H1 (cell line): Measurements from ENCODE around the gene EFEMP2. TPM values are rescaled to one million over a fixed set of nuclear protein-coding genes. Genes with fewer than 3 reads are reported as not detected.
A peak's percentile ranks its signal among the peaks of the same experiment; 100 is the strongest.

Source experiments
- CTCF ChIA-PET: fragments of 300-600 bp; sonication (Branson Sonifier 250); formaldehyde crosslinking; loops from one replicate; lab custom pipeline; 2021; ENCODE audit not compliant: partially characterized antibody; lab: Charles Lee
- POLR2A ChIA-PET: fragments of 300-600 bp; sonication (Branson Sonifier 250); formaldehyde crosslinking; loops from one replicate; lab custom pipeline; 2021; ENCODE audit warnings: inconsistent platforms; ENCODE audit not compliant: partially characterized antibody; lab: Charles Lee
- DNase-seq, 2 experiments: peaks; one replicate each; pipeline versions ENCODE4 v3.0.0 to v3.0.0-alpha.2; 2010 to 2022; ENCODE audit warnings: low spot score in 2 of 2, low read depth in 1 of 2, mixed read lengths in 1 of 2
- FAIRE-seq: peaks from 2 replicates; lab custom pipeline; 2011; peaks lifted over from hg19 to GRCh38; lab: Jason Lieb, UNC
- H2AFZ ChIP-seq: 2 replicates; pipeline ENCODE4 v1.8.1; 2012; ENCODE audit warnings: low read length, inconsistent platforms
- H2AK5ac ChIP-seq: 2 replicates; pipeline ENCODE4 v1.6.1; 2013; ENCODE audit warnings: low read depth, low read length
- H2BK120ac ChIP-seq: replicated peaks from 2 replicates; pipeline ENCODE3; 2013; ENCODE audit warnings: low read depth, low read length, inconsistent platforms
- H2BK12ac ChIP-seq: 2 replicates; pipeline ENCODE4 v1.6.1; 2013; ENCODE audit warnings: low read depth, low read length
- H2BK15ac ChIP-seq: 2 replicates; pipeline ENCODE4 v1.6.1; 2013; ENCODE audit warnings: low read length
- H2BK20ac ChIP-seq: 2 replicates; pipeline ENCODE4 v1.6.1; 2013; ENCODE audit warnings: low read length
- H2BK5ac ChIP-seq: 2 replicates; pipeline ENCODE4 v1.6.1; 2013; ENCODE audit warnings: low read depth, low read length
- H3K14ac ChIP-seq: 2 replicates; pipeline ENCODE4 v1.6.1; 2013; ENCODE audit warnings: inconsistent platforms; ENCODE audit not compliant: insufficient read length
- H3K18ac ChIP-seq: 2 replicates; pipeline ENCODE4 v1.6.1; 2013; ENCODE audit warnings: low read length; ENCODE audit errors: extremely low read depth
- H3K23ac ChIP-seq: 2 replicates; pipeline ENCODE4 v1.6.1; 2013; ENCODE audit warnings: inconsistent platforms; ENCODE audit not compliant: insufficient read length
- H3K23me2 ChIP-seq: 2 replicates; pipeline ENCODE4 v1.6.1; 2013; ENCODE audit warnings: low read depth, low read length
- H3K27ac ChIP-seq: 2 replicates; pipeline ENCODE4 v1.6.1; 2011; ENCODE audit warnings: low read depth, low read length, inconsistent platforms
- H3K27me3 ChIP-seq, 4 experiments: replicated peaks in 1 of 4; 1 replicate in 1 of 4; 2 replicates in 3 of 4; pipeline versions ENCODE4 v1.6.1 to v1.8.1; 2011 to 2013; ENCODE audit warnings: low read length in 3 of 4, mild to moderate bottlenecking in 3 of 4, inconsistent platforms in 2 of 4, mixed read lengths in 2 of 4, moderate library complexity in 1 of 4; ENCODE audit not compliant: control insufficient read depth in 3 of 4, insufficient read depth in 3 of 4; ENCODE audit errors: extremely low read depth in 1 of 4
- H3K36me3 ChIP-seq, 4 experiments: 2 replicates each; pipeline versions ENCODE4 v1.6.1 to v1.8.1; 2011 to 2013; ENCODE audit warnings: mild to moderate bottlenecking in 4 of 4, low read length in 3 of 4, moderate library complexity in 2 of 4, control low read depth in 1 of 4, inconsistent platforms in 1 of 4; ENCODE audit not compliant: insufficient read depth in 4 of 4, control insufficient read depth in 2 of 4
- H3K4ac ChIP-seq: replicated peaks from 2 replicates; pipeline ENCODE3; 2013; ENCODE audit warnings: low read length, low read depth, mixed read lengths, inconsistent platforms; ENCODE audit not compliant: insufficient read length
- H3K4me1 ChIP-seq, 4 experiments: replicated peaks in 1 of 4; 1 replicate in 1 of 4; 2 replicates in 3 of 4; pipeline versions ENCODE4 v1.6.1 to v1.8.1; 2011 to 2013; ENCODE audit warnings: low read length in 3 of 4, inconsistent platforms in 2 of 4, mixed read lengths in 1 of 4; ENCODE audit not compliant: insufficient read depth in 4 of 4, control insufficient read depth in 3 of 4
- H3K4me2 ChIP-seq, 2 experiments: 2 replicates each; pipeline versions ENCODE4 v1.6.1 to v1.8.1; 2011 to 2013; ENCODE audit warnings: low read depth in 2 of 2, low read length in 2 of 2, control low read depth in 1 of 2, inconsistent platforms in 1 of 2, mild to moderate bottlenecking in 1 of 2; ENCODE audit not compliant: insufficient read depth in 1 of 2
- H3K4me3 ChIP-seq, 4 experiments: fragments of 200-600, 300-600 bp in 1 of 4; sonication (generic), shearing (Covaris generic), sonication (Bioruptor Twin) in 1 of 4; 2 replicates each; pipeline versions ENCODE4 v1.5.1 to v1.8.1; 2011 to 2016; ENCODE audit warnings: low read length in 4 of 4, low read depth in 3 of 4, control low read depth in 2 of 4, inconsistent platforms in 2 of 4, mild to moderate bottlenecking in 2 of 4, mixed read lengths in 1 of 4, moderate library complexity in 1 of 4; ENCODE audit not compliant: insufficient read depth in 2 of 4; ENCODE audit errors: extremely low read depth in 1 of 4
- H3K56ac ChIP-seq: replicated peaks from 2 replicates; pipeline ENCODE3; 2013; ENCODE audit warnings: low read depth, mild to moderate bottlenecking, mixed read lengths, low read length, inconsistent platforms; ENCODE audit not compliant: insufficient read length
- H3K79me1 ChIP-seq: 2 replicates; pipeline ENCODE4 v1.6.1; 2013; ENCODE audit warnings: low read depth, low read length, control low read depth
- H3K79me2 ChIP-seq, 2 experiments: 2 replicates each; pipeline versions ENCODE4 v1.6.1 to v1.8.1; 2012 to 2013; ENCODE audit warnings: low read length in 2 of 2, mild to moderate bottlenecking in 2 of 2, inconsistent platforms in 1 of 2; ENCODE audit not compliant: insufficient read depth in 2 of 2, control insufficient read depth in 1 of 2
- H3K9ac ChIP-seq, 4 experiments: replicated peaks in 1 of 4; 1 replicate in 1 of 4; 2 replicates in 3 of 4; pipeline versions ENCODE4 v1.6.1 to v1.8.1; 2011 to 2013; ENCODE audit warnings: low read depth in 3 of 4, low read length in 3 of 4, control low read depth in 2 of 4, mild to moderate bottlenecking in 2 of 4, moderate library complexity in 2 of 4, inconsistent platforms in 1 of 4; ENCODE audit errors: extremely low read depth in 1 of 4
- H3K9me3 ChIP-seq, 2 experiments: 2 replicates each; pipeline versions ENCODE4 v1.6.1 to v1.8.1; 2012 to 2013; ENCODE audit warnings: mild to moderate bottlenecking in 2 of 2, moderate library complexity in 2 of 2, control low read depth in 1 of 2, inconsistent platforms in 1 of 2, low read depth in 1 of 2, low read length in 1 of 2, mixed read lengths in 1 of 2; ENCODE audit not compliant: insufficient read depth in 2 of 2
- H4K20me1 ChIP-seq, 2 experiments: replicated peaks in 1 of 2; 2 replicates each; pipeline versions ENCODE3 to v1.8.1; 2011 to 2013; ENCODE audit warnings: inconsistent platforms in 2 of 2, low read length in 2 of 2, mild to moderate bottlenecking in 1 of 2; ENCODE audit not compliant: insufficient read depth in 2 of 2, control insufficient read depth in 1 of 2
- H4K5ac ChIP-seq: 2 replicates; pipeline ENCODE4 v1.6.1; 2013; ENCODE audit warnings: low read length, low read depth, mixed read lengths, inconsistent platforms; ENCODE audit not compliant: insufficient read length
- H4K8ac ChIP-seq: 2 replicates; pipeline ENCODE4 v1.8.0; 2013; ENCODE audit warnings: mild to moderate bottlenecking, moderate library complexity, low read length, inconsistent platforms; ENCODE audit not compliant: insufficient read depth; ENCODE audit errors: extremely low read depth
- H4K91ac ChIP-seq: replicated peaks from 2 replicates; pipeline ENCODE3; 2013; ENCODE audit warnings: low read length, mixed read lengths, inconsistent platforms; ENCODE audit not compliant: insufficient read length
- ASH2L ChIP-seq: fragments of 200-600, 300-600 bp; sonication (generic); IDR thresholded peaks from one replicate; pipeline ENCODE4 v1.7.1; 2017; ENCODE audit warnings: low read length
- CHD2 ChIP-seq: IDR thresholded peaks from 2 replicates; pipeline ENCODE4 v1.6.1; 2012; ENCODE audit warnings: low read length, improper control_type of control experiment
- CREB1 ChIP-seq: IDR thresholded peaks from 2 replicates; pipeline ENCODE4 v1.6.1; 2012; ENCODE audit warnings: inconsistent platforms
- KDM4A ChIP-seq: IDR thresholded peaks from one replicate; pipeline ENCODE4 v1.7.1; 2012; ENCODE audit warnings: low read depth, mild to moderate bottlenecking, moderate library complexity, low read length, inconsistent platforms; ENCODE audit not compliant: severe bottlenecking
- POLR2A ChIP-seq, 2 experiments: IDR thresholded peaks; 1 replicate in 1 of 2; 2 replicates in 1 of 2; pipeline ENCODE4 v1.6.1; 2011; ENCODE audit warnings: low read depth in 2 of 2, low read length in 2 of 2, mild to moderate bottlenecking in 2 of 2; ENCODE audit errors: control extremely low read depth in 1 of 2
- RBBP5 ChIP-seq: IDR thresholded peaks from 2 replicates; pipeline ENCODE4 v1.7.1; 2012; ENCODE audit warnings: low read depth, mild to moderate bottlenecking, inconsistent platforms, low read length, moderate library complexity, borderline replicate concordance
- RXRA ChIP-seq: IDR thresholded peaks from 2 replicates; pipeline ENCODE4 v1.6.1; 2011; ENCODE audit warnings: low read depth, mild to moderate bottlenecking, low read length, moderate library complexity; ENCODE audit not compliant: insufficient read depth
- SIN3A ChIP-seq, 2 experiments: IDR thresholded peaks in 1 of 2; conservative IDR thresholded peaks in 1 of 2; 2 replicates each; pipeline ENCODE4 v1.6.1; 2011 to 2012; ENCODE audit warnings: low read length in 2 of 2, improper control_type of control experiment in 1 of 2, low read depth in 1 of 2, mild to moderate bottlenecking in 1 of 2
- SP1 ChIP-seq: IDR thresholded peaks from 2 replicates; pipeline ENCODE4 v1.6.1; 2011; ENCODE audit warnings: low read depth, low read length
- USF2 ChIP-seq: IDR thresholded peaks from 2 replicates; pipeline ENCODE4 v1.6.1; 2011; ENCODE audit warnings: low read length, improper control_type of control experiment
- WGBS, 2 experiments: shearing (Covaris generic) in 1 of 2; methylation state at CpG; one replicate each; pipeline versions ENCODE4 v1.1.6 to v1.1.7; 2013 to 2015; ENCODE audit warnings: low lambda C conversion rate in 2 of 2, mixed read lengths in 2 of 2, inconsistent platforms in 1 of 2, low coverage in 1 of 2, missing lambda C conversion rate in 1 of 2; ENCODE audit not compliant: insufficient replicate concordance in 2 of 2, insufficient coverage in 1 of 2, insufficient read length in 1 of 2; ENCODE audit errors: extremely low coverage in 1 of 2, missing lambda C conversion rate in 1 of 2; 5-methylcytosine and 5-hydroxymethylcytosine counted together
- polyA plus RNA-seq, 7 experiments: library from polyadenylated mRNA; depleted of rRNA in 3 of 7; stranded (reverse) in 5 of 7; unstranded in 2 of 7; fragments of >200 nt in 5 of 7; fragments of 200-250 nt in 2 of 7; gene quantifications; 1 replicate in 5 of 7; 2 replicates in 1 of 7; 4 replicates in 1 of 7; pipeline versions ENCODE4 v1.2.1 to v1.2.3, GENCODE V29; 2011 to 2013; ENCODE audit warnings: missing spikeins in 2 of 7, mixed read lengths in 2 of 7
- total RNA-seq: library from RNA; stranded (reverse); fragmentation: NEBNext Ultra II Directional; extraction: Animal tissue kit (Norgen Biotek cat#: 25700); gene quantifications from 2 replicates; pipeline ENCODE4 v1.2.1, GENCODE V29; 2021

Gene EFEMP2
- total and polyA plus RNA-seq, 2 of the 8 experiments (the other 6 are each of a cell fraction or from before 2014, with no cell fraction given), result 8.8 to 17.2 TPM

- POLR2A ChIA-PET, result interaction anchor here (0.7 to 39.7 kb wide), 6 partner anchors 1 to 150 kb away, joined by 3 to 1071 read pairs (median 4); partner anchors contain the start of genes CCDC85B, CFL1, CTSW and EFEMP2
- Histone ChIP-seq H2BK120ac (no peak overlapping the region), H3K27ac (no peak overlapping the region), H4K5ac (peak overlapping the region; percentile 57), H3K27me3 (peaks cover 0 to 35% (median 14%) of the 10 kb centered on the region in 4 experiments; a peak in 4 of 7 replicates), H3K4me3 (peak overlapping the region; percentile 49 to 77 (median 68)), H3K4me2 (peak overlapping the region; percentile 83 to 90), H3K18ac (peak overlapping the region; percentile 7; the same call in 1 of the 2 replicates), H3K9me3 (no peaks in the 10 kb centered on the region), H3K79me2 (no peaks in the 10 kb centered on the region), H2BK5ac (no peak overlapping the region), H3K79me1 (no peaks in the 10 kb centered on the region), H4K20me1 (peaks cover 0 to 2% of the 10 kb centered on the region in 2 experiments), H2AK5ac (no peak overlapping the region), H3K36me3 (no peaks in the 10 kb centered on the region), H2BK15ac (no peak overlapping the region), H2BK12ac (no peak overlapping the region), H3K14ac (no peak overlapping the region), H3K23ac (no peak overlapping the region), H3K4ac (no peak overlapping the region), H3K9ac (no peak overlapping the region), H2BK20ac (no peak overlapping the region), H3K56ac (peak overlapping the region; percentile 77), H4K91ac (peak overlapping the region; percentile 34), H3K4me1 (peaks cover 0 to 8% (median under 1%) of the 10 kb centered on the region in 4 experiments; a peak in 4 of 7 replicates), H4K8ac (peak overlapping the region; percentile 71; the same call in 1 of the 2 replicates), H3K23me2 (peaks cover 5% of the 10 kb centered on the region; the same call in 1 of the 2 replicates), H2AFZ (0 out of 2 replicates have a peak overlapping the region, but pooled peaks have one; percentile 28)
- WGBS, 2 experiments, result 15% methylated on average over 46 of the region's 54 CpGs; no CpG with 5 or more reads in 1 of the 2 experiments
- CTCF ChIA-PET, result interaction anchor here (1.0 to 8.9 kb wide), 6 partner anchors 12 to 162 kb away, joined by 3 to 210 read pairs (median 11); partner anchors contain the start of genes CCDC85B, FIBP and KAT5
- DNase-seq (peak; percentile 84 to 100), FAIRE-seq (peak; percentile 24)
- TF ChIP-seq CREB1 (peak; percentile 64), SP1 (peak; percentile 83; the same call in 1 of the 2 replicates), KDM4A (peak; percentile 49), POLR2A (IDR thresholded peaks at IDR 0.05; ENCODE audit: control extremely low read depth in 1 of 2, low read depth in 2 of 2, low read length in 2 of 2) (peak in 1 of 2 experiments; percentile 30; a peak in 1 of 3 replicates), CHD2 (no peak), SIN3A (conservative IDR thresholded peaks at IDR 0.05 in 1 of 2, IDR thresholded peaks at IDR 0.05 in 1 of 2; ENCODE audit: low read depth in 1 of 2, low read length in 2 of 2) (0 out of 4 replicates have a peak, but pooled peaks have one; percentile 16 to 44), RBBP5 (peak; percentile 66), ASH2L (no peak), RXRA (0 out of 2 replicates have a peak, but pooled peaks have one; percentile 64), USF2 (peak; percentile 83)
These were observed 937 bp upstream of the EFEMP2 start for GRCh38 chr11:65873318-65874156.
